HepG2 (cell line): Measurements from ENCODE around the gene DUS2. TPM values are rescaled to one million over a fixed set of nuclear protein-coding genes. Genes with fewer than 3 reads are reported as not detected.

Experiments
- ATAC-seq: fragments of 200-7000 bp; cut with Tn5 transposase; 3 replicates; pipeline ENCODE4 v1.9.1; 2020; ENCODE audit warnings: mild to moderate bottlenecking, moderate library complexity
- BruUV-seq: library from RNA; stranded (reverse); fragments of 400-500 nt; replicated peaks from 2 replicates; lab custom pipeline; 2021; lab: Mats Ljungman, UMichigan
- CTCF ChIA-PET: fragments of 300-600 bp; formaldehyde crosslinking; extraction: SDS; loops from one replicate; lab custom pipeline; 2021; ENCODE audit warnings: low total read pairs, inconsistent platforms, low intra/inter-chr PET ratio; lab: Yijun Ruan, JAX
- POLR2A ChIA-PET: fragments of 350-600 bp; sonication (Branson Sonifier 250); formaldehyde crosslinking; loops from one replicate; lab custom pipeline; 2020; ENCODE audit warnings: antibody characterized with exemption, inconsistent platforms; lab: Yijun Ruan, JAX
- DNase-seq: peaks from one replicate; pipeline ENCODE4 v3.0.0-alpha.2; 2015; ENCODE audit warnings: low spot score
- FAIRE-seq: peaks from 3 replicates; lab custom pipeline; 2011; peaks lifted over from hg19 to GRCh38; lab: Jason Lieb, UNC
- H2AFZ ChIP-seq: one replicate; pipeline ENCODE4 v1.6.1; 2011; ENCODE audit warnings: low read length, inconsistent platforms
- H3K27ac ChIP-seq: fragments of 300-600 bp; 3 replicates; pipeline ENCODE4 v1.8.0; 2011; ENCODE audit warnings: mixed run types, mild to moderate bottlenecking, mixed read lengths, low read length, inconsistent platforms; ENCODE audit not compliant: insufficient read depth; ENCODE audit errors: extremely low read length
- H3K27me3 ChIP-seq, 2 experiments: fragments of 200-600 bp in 1 of 2; 2 replicates in 1 of 2; 3 replicates in 1 of 2; pipeline versions ENCODE4 v1.6.0 to v1.8.0; 2011; ENCODE audit warnings: low read length in 2 of 2, mild to moderate bottlenecking in 2 of 2, moderate library complexity in 2 of 2, inconsistent platforms in 1 of 2; ENCODE audit not compliant: insufficient read depth in 2 of 2, control insufficient read depth in 1 of 2
- H3K36me3 ChIP-seq, 2 experiments: fragments of 200-600 bp in 1 of 2; replicated peaks in 1 of 2; 2 replicates in 1 of 2; 3 replicates in 1 of 2; pipeline versions ENCODE4 v1.5.1 to v1.8.0; 2011; ENCODE audit warnings: low read length in 2 of 2, inconsistent platforms in 1 of 2; ENCODE audit not compliant: insufficient read depth in 2 of 2, control insufficient read depth in 1 of 2
- H3K4me1 ChIP-seq: 2 replicates; pipeline ENCODE4 v1.5.1; 2012; ENCODE audit warnings: low read length, inconsistent platforms; ENCODE audit not compliant: insufficient read depth
- H3K4me2 ChIP-seq: 2 replicates; pipeline ENCODE4 v1.6.0; 2011; ENCODE audit warnings: low read depth, low read length, inconsistent platforms
- H3K4me3 ChIP-seq, 3 experiments: fragments of 200-600 bp in 1 of 3; sonication (generic), shearing (Covaris generic) in 1 of 3; replicated peaks in 1 of 3; 2 replicates each; pipeline ENCODE4 v1.5.1; 2011 to 2016; ENCODE audit warnings: low read length in 3 of 3, inconsistent platforms in 2 of 3, low read depth in 2 of 3, mild to moderate bottlenecking in 2 of 3, control low read depth in 1 of 3, mixed read lengths in 1 of 3; ENCODE audit not compliant: insufficient read depth in 1 of 3
- H3K79me2 ChIP-seq: one replicate; pipeline ENCODE4 v1.6.1; 2011; ENCODE audit warnings: low read length, inconsistent platforms; ENCODE audit not compliant: insufficient read depth
- H3K9ac ChIP-seq: 2 replicates; pipeline ENCODE4 v1.6.0; 2011; ENCODE audit warnings: mild to moderate bottlenecking, low read depth, low read length, inconsistent platforms; ENCODE audit not compliant: insufficient read depth
- H3K9me3 ChIP-seq: 2 replicates; pipeline ENCODE4 v1.5.1; 2012; ENCODE audit warnings: mild to moderate bottlenecking, low read length
- H4K20me1 ChIP-seq: 2 replicates; pipeline ENCODE4 v1.6.0; 2011; ENCODE audit warnings: inconsistent platforms, mild to moderate bottlenecking, low read length, moderate library complexity; ENCODE audit not compliant: insufficient read depth
- HCFC1 ChIP-seq: fragments of 150-350 bp; IDR thresholded peaks from 2 replicates; pipeline ENCODE4 v1.6.1; 2014; ENCODE audit warnings: low read depth, low read length
- HDAC1 ChIP-seq: sonication (generic); formaldehyde crosslinking; IDR thresholded peaks from 2 replicates; pipeline ENCODE4 v1.5.1; 2020; ENCODE audit warnings: mild to moderate bottlenecking, missing genetic modification reagents
- KDM2A ChIP-seq: sonication (generic); formaldehyde crosslinking; IDR thresholded peaks from 2 replicates; pipeline ENCODE4 v1.4.0; 2020; ENCODE audit warnings: low read depth, missing genetic modification reagents, borderline replicate concordance
- KLF12 ChIP-seq: sonication (generic); formaldehyde crosslinking; IDR thresholded peaks from 2 replicates; pipeline ENCODE4 v1.4.0; 2020; ENCODE audit warnings: missing genetic modification reagents, borderline replicate concordance
- NONO ChIP-seq, 2 experiments: fragments of 450-650 bp in 1 of 2; sonication (generic) in 1 of 2; formaldehyde crosslinking in 1 of 2; IDR thresholded peaks in 1 of 2; conservative IDR thresholded peaks in 1 of 2; 2 replicates each; pipeline versions ENCODE4 v1.6.1 to v1.8.0; 2017 to 2022; ENCODE audit warnings: mild to moderate bottlenecking in 1 of 2, missing genetic modification reagents in 1 of 2, moderate library complexity in 1 of 2
- PCBP2 ChIP-seq: fragments of 200-400 bp; formaldehyde crosslinking; optimal IDR thresholded peaks from 2 replicates; pipeline ENCODE3; 2018; ENCODE audit warnings: low read length, low read depth; ENCODE audit not compliant: poor library complexity, severe bottlenecking
- PITX1 ChIP-seq: sonication (generic); formaldehyde crosslinking; IDR thresholded peaks from 2 replicates; pipeline ENCODE4 v1.5.1; 2020; ENCODE audit warnings: mild to moderate bottlenecking, missing genetic modification reagents
- POLR2AphosphoS5 ChIP-seq: IDR thresholded peaks from 2 replicates; pipeline ENCODE4 v1.6.1; 2012; ENCODE audit warnings: low read depth, low read length
- SIX1 ChIP-seq: sonication (generic); formaldehyde crosslinking; IDR thresholded peaks from 2 replicates; pipeline ENCODE4 v1.4.0; 2020; ENCODE audit warnings: missing genetic modification reagents, borderline replicate concordance
- SNAPC2 ChIP-seq: sonication (generic); formaldehyde crosslinking; IDR thresholded peaks from 2 replicates; pipeline ENCODE4 v1.8.1; 2022; ENCODE audit warnings: mild to moderate bottlenecking, missing genetic modification reagents
- SP1 ChIP-seq, 2 experiments: fragments of 450-650 bp in 1 of 2; sonication (generic) in 1 of 2; formaldehyde crosslinking in 1 of 2; IDR thresholded peaks; 2 replicates each; pipeline versions ENCODE4 v1.4.0 to v1.6.1; 2016 to 2020; ENCODE audit warnings: missing genetic modification reagents in 1 of 2
- SUZ12 ChIP-seq: fragments of 150-350 bp; IDR thresholded peaks from 2 replicates; pipeline ENCODE4 v1.6.1; 2014; ENCODE audit warnings: low read depth, low read length
- ZC3H4 ChIP-seq: sonication (generic); formaldehyde crosslinking; IDR thresholded peaks from 2 replicates; pipeline ENCODE4 v1.4.0; 2020; ENCODE audit warnings: missing genetic modification reagents, borderline replicate concordance
- ZNF773 ChIP-seq: sonication (generic); formaldehyde crosslinking; IDR thresholded peaks from 2 replicates; pipeline ENCODE4 v1.4.0; 2020; ENCODE audit warnings: missing genetic modification reagents, borderline replicate concordance
- ZSCAN21 ChIP-seq: sonication (generic); formaldehyde crosslinking; IDR thresholded peaks from 2 replicates; pipeline ENCODE4 v1.8.0; 2022; ENCODE audit warnings: mild to moderate bottlenecking, missing genetic modification reagents, moderate library complexity, borderline replicate concordance
- ZSCAN22 ChIP-seq: sonication (generic); formaldehyde crosslinking; IDR thresholded peaks from 2 replicates; pipeline ENCODE4 v1.4.0; 2020; ENCODE audit warnings: mild to moderate bottlenecking, missing genetic modification reagents
- WGBS: methylation state at CpG from one replicate; pipeline ENCODE4 v1.1.6; 2017; ENCODE audit warnings: low lambda C conversion rate; 5-methylcytosine and 5-hydroxymethylcytosine counted together
- in situ Hi-C: cut with HindIII; loops from 2 replicates; pipeline ENCODE4 v1.10.0; 2017; ENCODE audit warnings: low pct_unique_long_range_greater_than_20kb; ENCODE audit not compliant: extremely low pct_ligation_motif_present
- intact Hi-C: fragments of 100-400 bp; cut with micrococcal nuclease; formaldehyde crosslinking; loops from one replicate; pipeline ENCODE4 v1.10.0; 2022; ENCODE audit not compliant: unreplicated experiment
- polyA plus RNA-seq, 8 experiments: library from polyadenylated mRNA; depleted of rRNA in 3 of 8; stranded (reverse) in 7 of 8; unstranded in 1 of 8; fragments of >200 nt; fragmentation: Illumina TruSeq in 4 of 8; extraction: Trizol in 4 of 8; gene quantifications; 2 replicates each; pipeline versions ENCODE4 v1.2.1 to v1.2.3, GENCODE V29; 2011 to 2016; ENCODE audit warnings: low read depth in 4 of 8, missing spikeins in 1 of 8, mixed read lengths in 1 of 8; ENCODE audit not compliant: insufficient read depth in 1 of 8
- total RNA-seq, 5 experiments: library from RNA; depleted of rRNA; stranded (reverse); fragments of >200 nt; fragmentation: Illumina TruSeq; extraction: Trizol; gene quantifications; 2 replicates each; pipeline ENCODE4 v1.2.3, GENCODE V29; 2016; ENCODE audit warnings: low read depth in 1 of 5
- TF ChIP-seq, protein P1 (sequence below): sonication (generic); formaldehyde crosslinking; IDR thresholded peaks from 2 replicates; pipeline ENCODE4 v1.5.1; 2020; ENCODE audit warnings: mild to moderate bottlenecking, missing genetic modification reagents

The DUS2 gene
- total and polyA plus RNA-seq, 2 of the 13 experiments (the other 11 are each of a cell fraction or from before 2014, with no cell fraction given): 17.8 to 25.1 TPM

DNA sequence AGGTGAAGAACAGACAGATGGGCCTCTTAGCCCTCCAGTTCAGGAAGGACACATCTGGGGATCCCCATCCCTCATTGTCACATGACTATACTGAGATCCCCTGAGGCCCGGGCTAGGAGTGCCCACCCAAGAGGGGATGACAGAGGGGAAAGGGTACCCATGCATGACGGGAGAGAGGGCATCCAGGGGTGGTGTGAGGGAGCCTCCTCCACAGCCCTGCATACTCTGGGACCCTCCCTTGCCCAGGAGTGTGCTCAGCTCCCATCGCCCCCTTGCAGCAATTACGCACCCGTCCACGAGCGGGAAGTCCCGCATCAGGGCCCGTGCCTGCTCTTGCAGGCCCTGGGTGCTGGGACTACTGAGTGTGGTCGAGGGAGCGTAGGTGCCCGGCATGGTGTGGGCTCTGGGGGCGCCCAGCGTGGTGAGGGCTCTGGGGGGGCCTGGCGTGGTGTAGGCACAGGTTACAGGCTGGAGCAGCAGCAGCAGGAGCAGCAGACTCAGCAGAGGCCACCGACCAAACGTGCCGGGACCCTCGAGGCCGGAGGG lies 30.4 kb upstream of the DUS2 start (continued):
- TF ChIP-seq HCFC1: no peak
- TF ChIP-seq ZSCAN22 (CRISPR knock-in tag): no peak
- TF ChIP-seq SUZ12: no peak
- no peak for TF ChIP-seq NONO (IDR thresholded peaks at IDR 0.05)
- no peak for TF ChIP-seq NONO (CRISPR knock-in tag; conservative IDR thresholded peaks at IDR 0.05)
- TF ChIP-seq KLF12 (CRISPR knock-in tag): no peak
- peak; percentile 9; the same call in 1 of the 2 replicates for TF ChIP-seq HDAC1
- no peak for TF ChIP-seq PCBP2
- TF ChIP-seq SNAPC2 (CRISPR knock-in tag): no peak

DNA sequence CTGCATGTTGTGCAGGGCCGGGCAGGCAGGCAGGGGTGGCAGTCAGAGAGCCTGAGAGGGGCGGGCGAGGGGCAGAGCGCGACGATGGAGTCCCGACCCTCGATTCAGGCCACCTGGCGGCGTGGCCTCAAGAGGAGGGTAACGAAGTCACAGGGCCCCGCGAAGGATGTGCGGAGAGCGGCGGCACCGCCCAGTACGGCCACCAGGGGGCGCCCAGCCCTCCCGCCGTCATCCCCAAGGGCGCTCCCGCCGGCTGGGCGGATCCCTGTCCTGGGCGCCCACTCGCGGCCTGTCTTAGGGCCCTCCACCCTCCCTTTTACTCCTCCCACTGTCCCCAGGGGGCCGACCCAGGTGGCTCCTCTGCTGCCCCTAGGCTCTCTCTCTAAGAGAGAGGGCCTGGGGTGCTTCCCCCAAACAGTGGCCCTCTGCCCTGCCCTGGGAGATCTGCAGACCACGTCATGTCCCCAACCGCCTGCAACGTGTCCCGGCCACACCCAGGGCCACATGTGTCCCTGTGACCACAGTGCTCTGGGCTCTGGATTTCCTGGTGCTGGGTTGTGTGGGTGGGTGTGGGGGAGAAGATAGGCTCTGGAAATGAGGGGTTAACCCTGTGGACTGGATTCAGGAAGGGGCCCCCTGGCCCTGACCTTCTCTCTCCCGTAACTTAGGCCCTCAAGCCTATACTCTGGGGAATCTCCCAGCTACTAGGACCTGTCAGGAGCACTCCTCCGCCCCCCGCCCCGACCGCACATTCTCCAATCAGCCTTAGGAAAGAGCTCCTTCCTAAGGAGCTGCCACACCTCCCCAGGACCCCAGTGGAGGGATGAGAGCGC lies 29.7 kb upstream of the DUS2 start:
- Histone ChIP-seq H3K36me3 (no peaks in the 10 kb centered on the region), H3K4me1 (peaks cover 37% of the 10 kb centered on the region), H3K9ac (peak overlapping the region; percentile 75), H3K79me2 (no peaks in the 10 kb centered on the region), H3K9me3 (no peaks in the 10 kb centered on the region), H4K20me1 (no peaks in the 10 kb centered on the region), H3K27ac (peak overlapping the region; percentile 22), H3K4me3 (peak overlapping the region; percentile 44 to 74 (median 67); a peak in 5 of 6 replicates), H2AFZ (no peak overlapping the region), H3K27me3 (peaks cover 2 to 22% of the 10 kb centered on the region in 2 experiments), H3K4me2 (peak overlapping the region; percentile 95)
- DNase-seq (peak; percentile 69), FAIRE-seq (no peak), ATAC-seq (peak; percentile 89)
- intact Hi-C loops: loop anchor here (1.0 to 2.0 kb wide), 2 partner anchors 47 to 235 kb away; no protein-coding TSS in a partner anchor
- WGBS: 15% methylated on average over 22 of the region's 39 CpGs
- in situ Hi-C loops: loop anchor here (5.0 kb wide), 1 partner anchor 49 kb away; no protein-coding TSS in a partner anchor
- ChIA-PET CTCF (interaction anchor here (1.2 to 3.0 kb wide), 6 partner anchors 24 to 236 kb away, joined by 3 to 46 read pairs (median 3); partner anchors contain the start of genes DDX28 and DUS2), POLR2A (interaction anchor here (0.6 to 1.1 kb wide), 3 partner anchors 8 to 29 kb away, joined by 4 to 10 read pairs (median 5); partner anchors contain the start of genes DDX28 and DUS2)
- TSS peak; percentile 64 for BruUV-seq
- TF ChIP-seq POLR2AphosphoS5: peak; percentile 57
- peak; percentile 52; the same call in 1 of the 2 replicates for TF ChIP-seq ZSCAN21
- no peak for TF ChIP-seq SIX1 (CRISPR knock-in tag)
- TF ChIP-seq, protein P1, sequence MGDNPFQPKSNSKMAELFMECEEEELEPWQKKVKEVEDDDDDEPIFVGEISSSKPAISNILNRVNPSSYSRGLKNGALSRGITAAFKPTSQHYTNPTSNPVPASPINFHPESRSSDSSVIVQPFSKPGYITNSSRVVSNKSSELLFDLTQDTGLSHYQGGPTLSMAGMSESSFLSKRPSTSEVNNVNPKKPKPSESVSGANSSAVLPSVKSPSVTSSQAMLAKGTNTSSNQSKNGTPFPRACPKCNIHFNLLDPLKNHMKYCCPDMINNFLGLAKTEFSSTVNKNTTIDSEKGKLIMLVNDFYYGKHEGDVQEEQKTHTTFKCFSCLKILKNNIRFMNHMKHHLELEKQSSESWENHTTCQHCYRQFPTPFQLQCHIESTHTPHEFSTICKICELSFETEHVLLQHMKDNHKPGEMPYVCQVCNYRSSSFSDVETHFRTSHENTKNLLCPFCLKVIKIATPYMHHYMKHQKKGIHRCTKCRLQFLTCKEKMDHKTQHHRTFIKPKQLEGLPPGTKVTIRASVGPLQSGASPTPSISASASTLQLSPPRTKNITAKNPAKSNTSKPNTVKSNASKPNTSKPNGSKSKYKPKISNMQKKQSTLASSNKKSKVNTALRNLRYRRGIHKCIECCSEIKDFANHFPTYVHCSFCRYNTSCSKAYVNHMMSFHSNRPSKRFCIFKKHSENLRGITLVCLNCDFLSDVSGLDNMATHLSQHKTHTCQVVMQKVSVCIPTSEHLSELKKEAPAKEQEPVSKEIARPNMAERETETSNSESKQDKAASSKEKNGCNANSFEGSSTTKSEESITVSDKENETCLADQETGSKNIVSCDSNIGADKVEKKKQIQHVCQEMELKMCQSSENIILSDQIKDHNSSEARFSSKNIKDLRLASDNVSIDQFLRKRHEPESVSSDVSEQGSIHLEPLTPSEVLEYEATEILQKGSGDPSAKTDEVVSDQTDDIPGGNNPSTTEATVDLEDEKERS (CRISPR knock-in tag): 0 out of 2 replicates have a peak, but pooled peaks have one; percentile 47
- TF ChIP-seq PITX1 (CRISPR knock-in tag): peak; percentile 29
- TF ChIP-seq ZNF773: peak; percentile 37; the same call in 1 of the 2 replicates
- TF ChIP-seq KDM2A: peak; percentile 97
- no peak for TF ChIP-seq SP1 (IDR thresholded peaks at IDR 0.05)
- TF ChIP-seq SP1 (CRISPR knock-in tag; IDR thresholded peaks at IDR 0.05): peak; percentile 70
- peak; percentile 44; the same call in 1 of the 2 replicates for TF ChIP-seq ZC3H4
